ENCODE data around the gene MRPS10. TPM values are rescaled to one million over a fixed set of nuclear protein-coding genes. Genes with fewer than 3 reads are reported as not detected.

MRPS10 gene
- total RNA-seq, 4 donors from 2014 or later, result 27.8 to 38.8 (median 29.3) TPM

DNA sequence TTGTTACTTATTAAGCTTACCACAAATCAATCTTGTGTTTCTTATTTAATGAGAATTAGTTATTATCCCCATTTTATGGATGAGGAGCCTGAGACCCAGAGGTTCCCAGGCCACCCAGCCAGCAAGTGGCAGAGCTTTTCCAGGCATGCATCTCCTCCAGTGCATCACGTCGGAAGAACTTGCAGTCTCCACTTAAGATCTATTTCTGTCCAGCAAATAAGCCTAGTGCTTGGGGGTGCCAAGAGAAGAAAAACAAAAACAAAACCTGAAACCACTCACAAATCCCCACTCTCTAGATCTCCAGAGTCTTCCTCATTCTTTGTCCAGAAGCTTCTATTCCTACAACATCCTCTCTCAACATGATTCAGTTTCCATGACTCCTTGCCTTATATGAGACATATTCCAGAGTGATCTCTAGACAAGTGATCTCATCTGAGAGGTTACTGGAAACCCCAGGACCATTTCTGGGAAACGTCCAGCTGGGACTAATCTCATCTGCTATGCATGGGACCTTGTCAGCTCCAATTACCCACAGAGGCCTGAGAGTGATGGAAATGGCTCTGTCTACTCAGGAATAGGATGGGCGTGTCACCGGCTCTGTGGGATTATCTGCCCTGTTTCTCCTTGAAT is 27.0 kb downstream of the MRPS10 start:
- no peaks in the 10 kb centered on the region for H3K27me3 ChIP-seq
- H3K36me3 ChIP-seq, result no peaks in the 10 kb centered on the region
- no peak overlapping the region for H3K4me3 ChIP-seq
- no peak for DNase-seq (ENCODE audit: extremely low spot score)
- 71% methylated on average over 5 of the region's 5 CpGs for whole genome bisulfite sequencing
- H3K4me1 ChIP-seq, result no peaks in the 10 kb centered on the region
- no peak overlapping the region for H3K27ac ChIP-seq (replicated peaks in 1 of 4)
- TF ChIP-seq POLR2AphosphoS5 (IDR thresholded peaks at IDR 0.05) (no peak), EP300 (IDR thresholded peaks at IDR 0.05) (no peak), POLR2A (IDR thresholded peaks at IDR 0.05; ENCODE audit: low read depth) (no peak)
- TF ChIP-seq, protein P1, sequence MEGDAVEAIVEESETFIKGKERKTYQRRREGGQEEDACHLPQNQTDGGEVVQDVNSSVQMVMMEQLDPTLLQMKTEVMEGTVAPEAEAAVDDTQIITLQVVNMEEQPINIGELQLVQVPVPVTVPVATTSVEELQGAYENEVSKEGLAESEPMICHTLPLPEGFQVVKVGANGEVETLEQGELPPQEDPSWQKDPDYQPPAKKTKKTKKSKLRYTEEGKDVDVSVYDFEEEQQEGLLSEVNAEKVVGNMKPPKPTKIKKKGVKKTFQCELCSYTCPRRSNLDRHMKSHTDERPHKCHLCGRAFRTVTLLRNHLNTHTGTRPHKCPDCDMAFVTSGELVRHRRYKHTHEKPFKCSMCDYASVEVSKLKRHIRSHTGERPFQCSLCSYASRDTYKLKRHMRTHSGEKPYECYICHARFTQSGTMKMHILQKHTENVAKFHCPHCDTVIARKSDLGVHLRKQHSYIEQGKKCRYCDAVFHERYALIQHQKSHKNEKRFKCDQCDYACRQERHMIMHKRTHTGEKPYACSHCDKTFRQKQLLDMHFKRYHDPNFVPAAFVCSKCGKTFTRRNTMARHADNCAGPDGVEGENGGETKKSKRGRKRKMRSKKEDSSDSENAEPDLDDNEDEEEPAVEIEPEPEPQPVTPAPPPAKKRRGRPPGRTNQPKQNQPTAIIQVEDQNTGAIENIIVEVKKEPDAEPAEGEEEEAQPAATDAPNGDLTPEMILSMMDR (IDR thresholded peaks at IDR 0.05), result no peak
- H3K9me3 ChIP-seq, result no peaks in the 10 kb centered on the region
- intact Hi-C loops (cut with DNase I), result no loop called here

GRCh38 chr6:42188406-42188805 is 29.3 kb downstream of the MRPS10 start:
- Histone ChIP-seq H3K36me3 (no peaks in the 10 kb centered on the region), H3K9me3 (no peaks in the 10 kb centered on the region), H3K27ac (replicated peaks in 1 of 4) (no peak overlapping the region), H3K27me3 (no peaks in the 10 kb centered on the region), H3K4me1 (no peaks in the 10 kb centered on the region), H3K4me3 (no peak overlapping the region)
- intact Hi-C loops (cut with DNase I), result no loop called here
- no peak for TF ChIP-seq EP300 (IDR thresholded peaks at IDR 0.05)
- no peak for TF ChIP-seq POLR2AphosphoS5 (IDR thresholded peaks at IDR 0.05)
- no peak for TF ChIP-seq POLR2A (IDR thresholded peaks at IDR 0.05; ENCODE audit: low read depth)
- TF ChIP-seq, protein P1 (IDR thresholded peaks at IDR 0.05), result no peak
- DNase-seq (ENCODE audit: extremely low spot score), result no peak
- WGBS, result 87% methylated on average over 6 of the region's 6 CpGs

- 62% methylated on average over 10 of the region's 10 CpGs for WGBS
Measured at GRCh38 chr6:42185597-42185996, 32.1 kb downstream of the MRPS10 start.

GRCh38 chr6:42184475-42184874 is 33.2 kb downstream of the MRPS10 start:
- intact Hi-C loops (cut with DNase I), result no loop called here
- 92% methylated on average over 4 of the region's 4 CpGs for WGBS
- TF ChIP-seq, protein P1 (IDR thresholded peaks at IDR 0.05), result no peak
- TF ChIP-seq POLR2AphosphoS5 (IDR thresholded peaks at IDR 0.05) (no peak), EP300 (IDR thresholded peaks at IDR 0.05) (no peak), POLR2A (IDR thresholded peaks at IDR 0.05; ENCODE audit: low read depth) (no peak)
- no peaks in the 10 kb centered on the region for H3K36me3 ChIP-seq
- no peak overlapping the region for H3K4me3 ChIP-seq
- no peaks in the 10 kb centered on the region for H3K9me3 ChIP-seq
- H3K27ac ChIP-seq (replicated peaks in 1 of 4), result no peak overlapping the region
- H3K27me3 ChIP-seq, result peaks cover 0 to 2% (median 0%) of the 10 kb centered on the region in 4 donors
- DNase-seq (ENCODE audit: extremely low spot score), result no peak
- no peaks in the 10 kb centered on the region for H3K4me1 ChIP-seq

More at GRCh38 chr6:42185597-42185996, 32.1 kb downstream of the MRPS10 start:
- H3K27ac ChIP-seq (replicated peaks in 1 of 4), result no peak overlapping the region
- no peak for DNase-seq (ENCODE audit: extremely low spot score)
- intact Hi-C loops (cut with DNase I), result no loop called here
- H3K4me3 ChIP-seq, result no peak overlapping the region
- no peak for TF ChIP-seq POLR2AphosphoS5 (IDR thresholded peaks at IDR 0.05)
- TF ChIP-seq EP300 (IDR thresholded peaks at IDR 0.05), result no peak
- TF ChIP-seq, protein P1 (IDR thresholded peaks at IDR 0.05), result no peak
- no peak for TF ChIP-seq POLR2A (IDR thresholded peaks at IDR 0.05; ENCODE audit: low read depth)
- H3K4me1 ChIP-seq, result no peaks in the 10 kb centered on the region
- no peaks in the 10 kb centered on the region for H3K36me3 ChIP-seq
- H3K27me3 ChIP-seq, result no peaks in the 10 kb centered on the region
- H3K9me3 ChIP-seq, result no peaks in the 10 kb centered on the region

GRCh38 chr6:42182101-42182500 is 35.6 kb downstream of the MRPS10 start:
- WGBS, result 80% methylated on average over 5 of the region's 5 CpGs
- no peak for DNase-seq (ENCODE audit: extremely low spot score)
- H3K4me3 ChIP-seq, result no peak overlapping the region
- H3K27me3 ChIP-seq, result peaks cover 0 to 22% (median 3%) of the 10 kb centered on the region in 4 donors
- peaks cover 0 to 4% (median 2%) of the 10 kb centered on the region in 4 donors for H3K4me1 ChIP-seq
- intact Hi-C loops (cut with DNase I), result no loop called here
- no peaks in the 10 kb centered on the region for H3K36me3 ChIP-seq
- TF ChIP-seq POLR2AphosphoS5 (IDR thresholded peaks at IDR 0.05) (no peak), EP300 (IDR thresholded peaks at IDR 0.05) (no peak), POLR2A (IDR thresholded peaks at IDR 0.05; ENCODE audit: low read depth) (no peak)
- TF ChIP-seq, protein P1 (IDR thresholded peaks at IDR 0.05), result no peak
- no peak overlapping the region for H3K27ac ChIP-seq (replicated peaks in 1 of 4)
- H3K9me3 ChIP-seq, result no peaks in the 10 kb centered on the region

Data from esophagus muscularis mucosa (tissue), 4 donors.